GM18508 (cell line): ENCODE measurements around the gene CACNA1B.
"Not testable (repeated sequence)": the region's sequence is repeated elsewhere in the genome, so short reads cannot be mapped to it uniquely, and the experiment has no call there.

ENCODE experiments used
- ATAC-seq: cut with Tn5 transposase; IDR thresholded peaks from one replicate; pipeline ENCODE4 v1.9.1; 2021; ENCODE audit warnings: moderate number of reproducible peaks; ENCODE audit not compliant: insufficient read depth, unreplicated experiment

The CACNA1B gene

DNA sequence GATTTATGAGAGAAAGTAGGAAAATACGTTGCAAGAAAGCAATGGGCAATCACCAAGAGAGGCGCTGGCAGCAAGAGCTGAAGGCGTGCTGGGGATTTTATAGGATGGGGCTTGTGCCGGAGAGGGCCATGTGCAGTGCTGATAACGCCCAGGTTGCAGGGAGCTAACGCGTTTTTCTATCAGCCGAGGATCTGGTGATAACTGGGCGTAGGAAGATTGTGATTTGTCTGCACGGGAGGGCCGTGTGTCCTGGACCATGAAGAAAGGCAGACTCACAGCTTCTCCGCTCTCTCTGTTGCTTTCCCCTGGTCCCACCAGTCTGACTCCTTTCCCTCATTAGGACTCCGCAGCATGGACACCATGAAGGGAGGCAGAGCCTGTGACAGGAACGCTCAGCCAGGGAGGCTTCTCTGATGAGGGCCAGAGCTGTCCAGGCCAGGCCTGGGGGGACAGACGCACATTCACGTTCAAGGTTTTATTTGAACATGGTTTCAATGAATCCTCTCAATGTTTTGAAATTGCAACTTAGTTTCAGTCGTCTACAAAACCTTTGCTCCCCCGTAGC, 11.9 kb upstream of the CACNA1B start:
- no peak for ATAC-seq

DNA sequence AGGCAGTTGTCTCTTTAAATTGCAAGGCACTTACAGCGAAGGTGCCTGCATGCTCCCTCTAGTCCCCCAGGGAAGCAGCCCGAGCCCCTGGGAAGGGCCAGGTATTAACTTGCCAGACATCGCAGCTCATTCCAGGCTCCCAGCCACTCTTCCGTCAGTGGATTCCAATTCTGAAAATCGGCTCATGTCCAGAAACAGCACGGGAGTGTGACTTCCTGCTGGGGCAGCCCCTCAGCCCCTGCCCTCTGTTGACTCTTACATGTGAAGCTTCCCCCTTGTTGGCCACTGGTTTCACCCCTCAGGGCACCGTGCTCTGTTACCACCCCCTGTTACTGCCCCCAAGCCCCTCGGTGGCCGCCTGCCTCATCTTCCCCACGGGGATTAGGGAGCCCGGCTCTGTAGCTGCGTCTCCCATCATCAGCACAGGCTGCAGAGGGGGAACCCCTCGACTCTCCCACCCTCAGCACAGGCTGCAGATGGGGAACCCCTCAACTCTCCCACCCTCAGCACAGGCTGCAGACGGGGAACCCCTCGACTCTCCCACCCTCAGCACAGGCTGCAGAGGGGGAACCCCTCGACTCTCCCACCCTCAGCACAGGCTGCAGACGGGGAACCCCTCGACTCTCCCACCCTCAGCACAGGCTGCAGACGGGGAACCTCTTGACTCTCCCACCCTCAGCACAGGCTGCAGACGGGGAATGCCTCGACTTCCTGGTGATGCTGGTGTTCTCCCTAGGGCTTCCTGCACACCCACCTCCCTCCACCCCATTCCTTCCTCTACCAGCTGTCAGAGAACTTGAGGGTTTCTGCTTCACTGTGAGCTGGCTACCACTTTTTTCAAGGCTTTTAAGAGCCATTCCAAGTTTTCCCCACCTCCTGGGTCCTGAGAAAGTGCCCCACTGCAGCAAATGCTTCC, 11.1 kb upstream of the CACNA1B start:
- ATAC-seq, result no peak

- no peak for ATAC-seq
These were observed 7.2 kb upstream of the CACNA1B start for GRCh38 chr9:137870432-137870831.

- ATAC-seq, result no peak
These were observed 5.3 kb upstream of the CACNA1B start for GRCh38 chr9:137872296-137872695.

DNA sequence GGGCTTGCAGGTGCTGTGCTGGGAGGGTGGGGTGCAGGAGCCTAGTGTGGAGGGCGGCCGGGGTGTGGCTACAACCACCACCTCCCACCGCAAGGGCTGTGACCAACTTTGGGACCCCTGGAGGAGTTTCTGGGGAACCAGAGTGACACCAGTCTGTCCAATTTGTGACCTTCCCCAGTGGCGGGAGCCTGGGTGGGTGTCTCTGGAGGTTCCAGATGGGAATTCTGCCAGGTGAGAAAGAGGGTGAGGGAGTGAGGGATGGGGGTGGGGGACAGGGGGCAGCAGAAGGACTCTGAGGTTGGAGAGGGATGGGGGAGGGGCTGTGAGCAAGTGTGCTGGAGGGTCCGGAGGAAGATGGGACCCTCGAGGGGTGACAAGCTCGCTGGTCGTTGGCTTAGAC, 4.2 kb upstream of the CACNA1B start:
- ATAC-seq, result no peak

GRCh38 chr9:137873858-137874362, 3.7 kb upstream of the CACNA1B start:
- no peak for ATAC-seq

- ATAC-seq, result no peak
These were observed 2.2 kb upstream of the CACNA1B start for GRCh38 chr9:137875354-137875753.

DNA sequence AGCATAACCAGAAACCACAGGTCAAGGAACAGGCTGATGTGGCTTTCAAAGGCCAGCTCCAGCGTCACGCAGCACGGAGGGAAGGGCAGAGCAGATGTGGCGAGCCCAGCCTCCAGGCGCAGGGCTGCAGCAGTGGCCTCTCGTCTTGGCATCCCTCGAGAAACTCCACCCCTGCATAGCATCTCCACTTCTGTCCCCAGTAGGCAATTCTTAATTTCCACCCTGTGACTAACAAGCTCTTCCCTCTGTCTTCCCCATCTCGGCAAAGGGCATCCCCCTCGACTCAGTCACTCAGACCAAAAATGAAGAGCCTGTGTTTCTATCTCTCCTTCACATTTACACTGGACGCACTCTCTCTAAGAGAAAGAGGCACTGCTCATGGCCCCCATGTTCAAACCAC, 1.7 kb upstream of the CACNA1B start:
- ATAC-seq, result no peak

GRCh38 chr9:137876269-137876668, 1.3 kb upstream of the CACNA1B start:
- no peak for ATAC-seq

- no peak for ATAC-seq
These were observed 698 bp upstream of the CACNA1B start for GRCh38 chr9:137876781-137877386.

GRCh38 chr9:137878146-137878941, 762 bp downstream of the CACNA1B start:
- ATAC-seq, result no peak

- no peak for ATAC-seq
These were observed 1.5 kb downstream of the CACNA1B start for GRCh38 chr9:137879052-137879451.

- ATAC-seq, result no peak
These were observed 2.1 kb downstream of the CACNA1B start for GRCh38 chr9:137879566-137880150.

GRCh38 chr9:137880160-137880975, 2.8 kb downstream of the CACNA1B start:
- ATAC-seq, result no peak

- no peak for ATAC-seq
These were observed 3.5 kb downstream of the CACNA1B start for GRCh38 chr9:137880976-137881530.

GRCh38 chr9:137881591-137882505, 4.3 kb downstream of the CACNA1B start:
- ATAC-seq, result no peak

DNA sequence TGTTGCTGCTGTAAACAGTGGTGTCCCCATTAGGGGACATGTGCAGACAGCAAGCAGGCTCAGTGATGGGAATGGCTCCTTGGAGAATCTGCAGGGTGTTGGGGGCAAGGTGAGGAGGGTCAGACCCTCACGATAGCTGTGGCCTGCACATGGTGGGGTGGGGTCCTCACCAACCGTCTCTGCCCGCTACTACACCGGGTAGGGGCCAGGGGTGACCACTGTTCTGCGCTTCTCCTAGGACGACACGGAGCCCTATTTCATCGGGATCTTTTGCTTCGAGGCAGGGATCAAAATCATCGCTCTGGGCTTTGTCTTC, 4.9 kb downstream of the CACNA1B start:
- no peak for ATAC-seq

- ATAC-seq, result not testable (repeated sequence)
These were observed 6.4 kb downstream of the CACNA1B start for GRCh38 chr9:137883977-137884376.
